ENCODE results near the gene ELMO1. TPM values are rescaled to one million over a fixed set of nuclear protein-coding genes. Genes with fewer than 3 reads are reported as not detected.

Gene ELMO1
- polyA plus RNA-seq, 2 of the 4 experiments (the other 2 are of a cell fraction), result 2.3 to 6.1 TPM

- FAIRE-seq (no peak), ATAC-seq (no peak), DNase-seq (ENCODE audit: low read depth in 1 of 2, low spot score in 1 of 2) (no peak)
- Histone ChIP-seq H3K4me3 (no peak overlapping the region), H3K27ac (no peak overlapping the region), H3K4me2 (no peak overlapping the region), H3K9me3 (no peaks in the 10 kb centered on the region), H3K4me1 (no peaks in the 10 kb centered on the region)
- ChIA-PET POLR2A (no interaction called here), CTCF (interaction anchor here (0.7 kb wide), 1 partner anchor 277 kb away, joined by 3 read pairs; no protein-coding TSS in a partner anchor)
- no peak for TF ChIP-seq HMGXB4 (CRISPR knock-in tag; IDR thresholded peaks at IDR 0.05; ENCODE audit: borderline replicate concordance)
- no peak for TF ChIP-seq USF2 (IDR thresholded peaks at IDR 0.05)
- TF ChIP-seq POLR2AphosphoS2 (conservative IDR thresholded peaks at IDR 0.05; ENCODE audit: low read length), result no peak
- TF ChIP-seq HOXB5 (CRISPR knock-in tag; IDR thresholded peaks at IDR 0.05), result no peak
- TF ChIP-seq CHD2 (IDR thresholded peaks at IDR 0.05; ENCODE audit: low read length, partially characterized antibody), result no peak
- no peak for TF ChIP-seq REST (IDR thresholded peaks at IDR 0.05)
- WGBS (ENCODE audit: missing lambda C conversion rate), result 41% methylated on average over 5 of the region's 5 CpGs
These were observed 523.5 kb downstream of the ELMO1 start for GRCh38 chr7:36925207-36925606.

GRCh38 chr7:36923943-36924436 lies 524.7 kb downstream of the ELMO1 start:
- ATAC-seq, result no peak

GRCh38 chr7:36923185-36923584 lies 525.5 kb downstream of the ELMO1 start:
- H3K4me1 ChIP-seq, result no peaks in the 10 kb centered on the region
- CTCF ChIA-PET, result no interaction called here
- H3K9me3 ChIP-seq, result no peaks in the 10 kb centered on the region
- no peak for TF ChIP-seq KDM5A (IDR thresholded peaks at IDR 0.05)
- TF ChIP-seq BHLHE40 (IDR thresholded peaks at IDR 0.05; ENCODE audit: low read depth, low read length), result no peak
- TF ChIP-seq JUNB (IDR thresholded peaks at IDR 0.05), result no peak
- no peak for TF ChIP-seq CEBPB (IDR thresholded peaks at IDR 0.05)
- no peak for TF ChIP-seq ESRRA (IDR thresholded peaks at IDR 0.05; ENCODE audit: borderline replicate concordance, low read length)
- TF ChIP-seq HDAC2 (IDR thresholded peaks at IDR 0.05), result no peak
- no peak for TF ChIP-seq JUN (IDR thresholded peaks at IDR 0.05)
- no peak for TF ChIP-seq EP300 (IDR thresholded peaks at IDR 0.05)
- no peak for TF ChIP-seq RFX5 (IDR thresholded peaks at IDR 0.05)
- no peak for TF ChIP-seq NR3C1 (IDR thresholded peaks at IDR 0.05)
- no peak for TF ChIP-seq RCOR1 (IDR thresholded peaks at IDR 0.05; ENCODE audit: low read depth, low read length)
- TF ChIP-seq HOXB5 (CRISPR knock-in tag; IDR thresholded peaks at IDR 0.05), result no peak
- no peak for TF ChIP-seq TFCP2L1 (CRISPR knock-in tag; IDR thresholded peaks at IDR 0.05)
- no peak for TF ChIP-seq CHD4 (IDR thresholded peaks at IDR 0.05; ENCODE audit: borderline replicate concordance)
- ATAC-seq (no peak), FAIRE-seq (no peak), DNase-seq (ENCODE audit: low read depth in 1 of 2, low spot score in 1 of 2) (no peak)
- H3K4me3 ChIP-seq, result no peak overlapping the region
- POLR2A ChIA-PET, result no interaction called here
- H3K27ac ChIP-seq, result no peak overlapping the region
- H3K4me2 ChIP-seq, result no peak overlapping the region

More at GRCh38 chr7:36923943-36924436, 524.7 kb downstream of the ELMO1 start:
- POLR2A ChIA-PET, result no interaction called here
- H3K9me3 ChIP-seq, result no peaks in the 10 kb centered on the region
- H3K4me3 ChIP-seq, result no peak overlapping the region
- no peak overlapping the region for H3K4me2 ChIP-seq
- DNase-seq (ENCODE audit: low read depth in 1 of 2, low spot score in 1 of 2), result no peak
- no peak overlapping the region for H3K27ac ChIP-seq
- 40% methylated on average over 3 of the region's 3 CpGs for WGBS (ENCODE audit: missing lambda C conversion rate)
- CTCF ChIA-PET, result no interaction called here
- no peak for TF ChIP-seq E2F6 (IDR thresholded peaks at IDR 0.05; ENCODE audit: borderline replicate concordance, low read depth)
- no peak for TF ChIP-seq CEBPB (IDR thresholded peaks at IDR 0.05)
- TF ChIP-seq CHD4 (IDR thresholded peaks at IDR 0.05; ENCODE audit: borderline replicate concordance), result no peak
- TF ChIP-seq GATA3 (IDR thresholded peaks at IDR 0.05; ENCODE audit: borderline replicate concordance), result no peak
- no peak for TF ChIP-seq HOXB5 (CRISPR knock-in tag; IDR thresholded peaks at IDR 0.05)
- TF ChIP-seq TFCP2L1 (CRISPR knock-in tag; IDR thresholded peaks at IDR 0.05), result no peak
- TF ChIP-seq HDAC2 (IDR thresholded peaks at IDR 0.05), result no peak
- no peak for TF ChIP-seq CHD2 (IDR thresholded peaks at IDR 0.05; ENCODE audit: low read length, partially characterized antibody)
- no peak for TF ChIP-seq HOXB13 (CRISPR knock-in tag; IDR thresholded peaks at IDR 0.05; ENCODE audit: low read depth)
- no peak for TF ChIP-seq POLR2AphosphoS2 (conservative IDR thresholded peaks at IDR 0.05; ENCODE audit: low read length)
- TF ChIP-seq NR3C1 (IDR thresholded peaks at IDR 0.05), result no peak
- TF ChIP-seq HOXA7 (CRISPR knock-in tag; IDR thresholded peaks at IDR 0.05), result no peak
- TF ChIP-seq HES2 (IDR thresholded peaks at IDR 0.05), result no peak
- no peak for TF ChIP-seq RAD21 (conservative IDR thresholded peaks at IDR 0.05 in 1 of 2, IDR thresholded peaks at IDR 0.05 in 1 of 2)
- TF ChIP-seq FOSL2 (IDR thresholded peaks at IDR 0.05), result no peak
- TF ChIP-seq FOSL2 (CRISPR knock-in tag; IDR thresholded peaks at IDR 0.05), result no peak
- no peaks in the 10 kb centered on the region for H3K4me1 ChIP-seq
- no peak for FAIRE-seq

Measured in A549 (cell line).